ENCODE measurements around the gene RAG1. TPM values are rescaled to one million over a fixed set of nuclear protein-coding genes. Genes with fewer than 3 reads are reported as not detected.

Gene RAG1
- total and polyA plus RNA-seq, 2 of the 8 experiments (the other 6 are each of a cell fraction or from before 2014, with no cell fraction given) = 0.14 to 0.58 TPM

GRCh38 chr11:36615826-36616225, 48.0 kb downstream of the RAG1 start:
- 92% methylated on average over 3 of the region's 3 CpGs; no CpG with 5 or more reads in 1 of the 2 experiments for WGBS, 2 experiments (ENCODE audit: extremely low coverage in 1 of 2, insufficient coverage in 1 of 2, insufficient read length in 1 of 2, insufficient replicate concordance in 2 of 2, low coverage in 1 of 2, low lambda C conversion rate in 2 of 2, missing lambda C conversion rate in 1 of 2)

More at GRCh38 chr11:36615826-36616225, 48.0 kb downstream of the RAG1 start:
- no peak for TF ChIP-seq BRCA1 (IDR thresholded peaks at IDR 0.05; ENCODE audit: low read depth, low read length)
- no peak for TF ChIP-seq JUN (IDR thresholded peaks at IDR 0.05; ENCODE audit: low read depth, low read length)
- no peak for TF ChIP-seq SAP30 (IDR thresholded peaks at IDR 0.05; ENCODE audit: insufficient read depth, insufficient replicate concordance, low read length)
- no peak for TF ChIP-seq SUZ12 (IDR thresholded peaks at IDR 0.05; ENCODE audit: low read length)
- H2AFZ ChIP-seq (ENCODE audit: low read length) = no peak overlapping the region
- ChIA-PET CTCF (ENCODE audit: partially characterized antibody) (no interaction called here), POLR2A (ENCODE audit: partially characterized antibody) (no interaction called here)
- H3K23ac ChIP-seq (ENCODE audit: insufficient read length) = no peak overlapping the region
- no peaks in the 10 kb centered on the region for H3K79me2 ChIP-seq (ENCODE audit: control insufficient read depth in 1 of 2, insufficient read depth in 2 of 2, low read length in 2 of 2)
- no peak overlapping the region for H3K4ac ChIP-seq (replicated peaks; ENCODE audit: insufficient read length, low read depth, low read length)
- H3K79me1 ChIP-seq (ENCODE audit: low read depth, low read length) = no peaks in the 10 kb centered on the region
- no peak overlapping the region for H3K27ac ChIP-seq (ENCODE audit: low read depth, low read length)
- H3K23me2 ChIP-seq (ENCODE audit: low read depth, low read length) = no peaks in the 10 kb centered on the region
- DNase-seq (ENCODE audit: low read depth in 1 of 2, low spot score in 2 of 2) (no peak), FAIRE-seq (no peak)
- no peaks in the 10 kb centered on the region for H3K27me3 ChIP-seq (replicated peaks in 1 of 4; ENCODE audit: control insufficient read depth in 3 of 4, extremely low read depth in 1 of 4, insufficient read depth in 3 of 4, low read length in 3 of 4)
- no peaks in the 10 kb centered on the region for H3K36me3 ChIP-seq (ENCODE audit: control insufficient read depth in 2 of 4, insufficient read depth in 4 of 4, low read length in 3 of 4)
- H3K9me3 ChIP-seq (ENCODE audit: insufficient read depth in 2 of 2, low read depth in 1 of 2, low read length in 1 of 2) = no peaks in the 10 kb centered on the region
- H4K8ac ChIP-seq (ENCODE audit: extremely low read depth, insufficient read depth, low read length) = no peak overlapping the region
- no peak overlapping the region for H2BK15ac ChIP-seq (ENCODE audit: low read length)
- H3K4me2 ChIP-seq (ENCODE audit: insufficient read depth in 1 of 2, low read depth in 2 of 2, low read length in 2 of 2) = no peak overlapping the region
- H2BK12ac ChIP-seq (ENCODE audit: low read depth, low read length) = no peak overlapping the region
- no peak overlapping the region for H2AK5ac ChIP-seq (ENCODE audit: low read depth, low read length)
- no peak overlapping the region for H2BK20ac ChIP-seq (ENCODE audit: low read length)
- H3K18ac ChIP-seq (ENCODE audit: extremely low read depth, low read length) = no peak overlapping the region
- H3K14ac ChIP-seq (ENCODE audit: insufficient read length) = no peak overlapping the region
- H2BK120ac ChIP-seq (replicated peaks; ENCODE audit: low read depth, low read length) = no peak overlapping the region
- H3K4me3 ChIP-seq (ENCODE audit: extremely low read depth in 1 of 4, insufficient read depth in 2 of 4, low read depth in 3 of 4, low read length in 4 of 4) = no peak overlapping the region
- H4K91ac ChIP-seq (replicated peaks; ENCODE audit: insufficient read length, low read length) = no peak overlapping the region
- no peaks in the 10 kb centered on the region for H4K20me1 ChIP-seq (replicated peaks in 1 of 2; ENCODE audit: control insufficient read depth in 1 of 2, insufficient read depth in 2 of 2, low read length in 2 of 2)
- H2BK5ac ChIP-seq (ENCODE audit: low read depth, low read length) = no peak overlapping the region
- no peaks in the 10 kb centered on the region for H3K4me1 ChIP-seq (replicated peaks in 1 of 4; ENCODE audit: control insufficient read depth in 3 of 4, insufficient read depth in 4 of 4, low read length in 3 of 4)
- H4K5ac ChIP-seq (ENCODE audit: insufficient read length, low read depth, low read length) = no peak overlapping the region
- no peak overlapping the region for H3K9ac ChIP-seq (replicated peaks in 1 of 4; ENCODE audit: extremely low read depth in 1 of 4, low read depth in 3 of 4, low read length in 3 of 4)
- no peak overlapping the region for H3K56ac ChIP-seq (replicated peaks; ENCODE audit: insufficient read length, low read depth, low read length)
